Measurements from ENCODE around the gene RAB27B. TPM values are rescaled to one million over a fixed set of nuclear protein-coding genes. Genes with fewer than 3 reads are reported as not detected.

Gene RAB27B
- total RNA-seq, 4 donors from 2014 or later = 0.32 to 1.8 (median 0.76) TPM

DNA sequence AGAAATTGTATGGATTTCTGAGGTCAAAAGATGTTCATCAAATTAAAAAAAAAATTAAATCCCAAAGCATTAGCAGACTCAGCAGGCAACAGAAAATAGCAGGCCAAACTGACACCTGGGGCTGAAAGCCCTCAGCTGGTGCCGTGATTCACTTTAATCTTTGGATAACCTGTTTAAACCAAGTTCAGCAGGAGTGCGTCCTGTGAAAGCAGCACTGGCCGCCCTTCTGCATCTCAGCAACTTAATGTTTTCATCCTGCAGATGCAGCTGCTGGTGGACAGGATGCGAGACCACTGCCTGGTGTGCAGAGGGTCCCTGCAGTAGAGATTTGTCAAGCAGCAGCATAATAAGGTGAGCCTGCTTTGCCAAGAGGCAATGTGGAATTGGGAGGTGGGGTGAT is 89.8 kb downstream of the RAB27B start:
- no peak for ATAC-seq (ENCODE audit: low FRiP score)

GRCh38 chr18:54919412-54919811 is 91.1 kb downstream of the RAB27B start:
- ATAC-seq (ENCODE audit: low FRiP score) = no peak
- no peak for TF ChIP-seq CTCF (IDR thresholded peaks at IDR 0.05)
- no peak for DNase-seq (ENCODE audit: low spot score)

More for the DNA sequence above, 89.8 kb downstream of the RAB27B start:
- no peak for TF ChIP-seq CTCF (IDR thresholded peaks at IDR 0.05)
- DNase-seq (ENCODE audit: low spot score) = no peak

GRCh38 chr18:54923339-54923956 is 95.2 kb downstream of the RAB27B start:
- TF ChIP-seq CTCF (IDR thresholded peaks at IDR 0.05) = no peak
- ATAC-seq (ENCODE audit: low FRiP score) = no peak
- DNase-seq (ENCODE audit: low spot score) = no peak

DNA sequence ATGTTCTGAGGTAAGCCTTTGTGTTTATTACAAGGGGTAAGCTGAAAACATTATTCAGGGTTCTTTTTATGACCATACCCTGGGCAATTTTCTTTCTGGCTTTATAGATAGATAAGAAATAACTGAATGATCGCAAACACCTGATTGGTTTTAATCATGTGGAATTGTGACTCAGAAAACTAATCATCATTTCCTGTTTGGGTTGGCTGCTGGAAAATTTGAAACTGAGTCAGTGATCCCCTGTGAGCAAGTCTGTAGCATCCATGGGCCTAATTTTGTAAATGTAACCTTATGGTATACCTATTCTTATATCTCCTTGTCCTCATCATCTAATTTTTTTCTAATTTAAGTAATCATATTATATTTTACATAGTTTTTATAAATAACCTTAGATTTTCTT is 96.7 kb downstream of the RAB27B start:
- ATAC-seq (ENCODE audit: low FRiP score) (no peak), DNase-seq (ENCODE audit: low spot score) (no peak)
- no peak for TF ChIP-seq CTCF (IDR thresholded peaks at IDR 0.05)

DNA sequence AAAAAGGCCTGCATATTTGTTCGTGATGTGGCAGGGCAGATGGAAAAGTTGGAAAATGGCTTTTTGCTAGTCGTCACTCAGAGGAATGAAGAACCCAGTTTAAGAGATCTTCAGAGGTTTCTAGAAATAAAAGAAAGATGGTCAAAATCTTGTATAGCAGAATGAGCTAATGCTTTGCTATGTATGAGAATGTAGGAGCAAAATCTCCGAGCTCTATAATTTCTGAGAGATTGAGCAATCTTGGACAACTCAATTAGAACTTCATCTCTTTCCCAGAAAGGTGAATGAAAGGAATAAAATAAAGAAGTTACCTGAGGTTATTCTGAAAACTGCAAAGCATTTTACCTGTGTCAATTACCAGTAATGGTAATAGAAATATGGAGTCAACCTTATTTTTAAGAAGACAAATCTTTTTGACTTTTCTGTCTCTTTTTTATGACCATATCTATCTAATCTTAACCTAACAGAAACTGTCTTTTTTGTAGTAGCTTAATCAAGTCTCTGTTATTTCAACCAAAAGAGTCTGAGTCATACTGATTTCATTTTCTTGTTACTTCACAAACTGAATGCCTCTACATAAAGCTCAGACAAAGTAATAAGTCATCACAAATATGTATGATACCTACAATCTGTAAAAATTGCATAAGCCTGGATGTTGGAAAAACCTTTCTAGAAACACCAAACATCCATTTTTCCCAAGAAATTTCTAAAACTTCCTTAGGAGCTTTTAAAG is 98.5 kb downstream of the RAB27B start:
- no peak for DNase-seq (ENCODE audit: low spot score)
- ATAC-seq (ENCODE audit: low FRiP score) = peak; percentile 85
- TF ChIP-seq CTCF (IDR thresholded peaks at IDR 0.05) = no peak

DNA sequence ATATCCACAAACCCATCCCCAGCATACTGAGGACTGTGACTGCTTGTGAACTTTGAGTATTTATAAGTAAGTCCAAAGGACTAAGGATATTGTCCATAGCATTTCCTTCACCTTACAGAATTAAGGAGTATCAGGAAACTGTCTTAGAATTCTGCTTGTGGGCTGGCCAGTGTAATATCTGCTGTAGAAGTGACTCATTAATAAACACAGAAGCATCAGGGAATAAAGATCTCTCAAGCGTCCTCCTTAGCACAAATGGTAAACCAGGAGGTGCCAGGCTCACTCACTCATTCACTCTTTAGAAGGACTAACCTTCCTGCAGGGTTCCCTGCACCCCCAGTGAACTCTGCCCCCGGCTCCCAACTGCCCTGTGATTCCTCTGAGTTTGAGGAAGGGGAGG is 100.0 kb downstream of the RAB27B start:
- no peak for DNase-seq (ENCODE audit: low spot score)
- ATAC-seq (ENCODE audit: low FRiP score) = no peak
- TF ChIP-seq CTCF (IDR thresholded peaks at IDR 0.05) = no peak

DNA sequence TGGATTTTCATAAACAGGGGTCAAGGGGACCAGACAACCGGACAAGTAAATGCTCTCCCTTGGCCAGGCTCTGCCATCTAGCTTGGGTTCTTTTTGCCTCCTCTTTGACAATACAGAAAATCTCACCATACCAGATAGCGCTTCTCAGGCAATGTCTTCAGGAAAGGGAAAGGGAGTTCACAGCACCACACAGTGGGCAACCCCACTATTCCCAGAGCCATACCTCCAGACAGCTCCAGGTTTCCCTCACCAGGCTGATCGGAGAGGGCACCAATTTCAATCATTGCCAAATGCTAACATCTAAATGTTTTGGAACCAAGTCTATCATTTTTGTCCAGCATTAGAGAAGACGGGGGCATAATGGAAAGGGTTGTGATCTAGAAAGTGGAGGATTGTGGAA is 102.9 kb downstream of the RAB27B start:
- ATAC-seq (ENCODE audit: low FRiP score) (no peak), DNase-seq (ENCODE audit: low spot score) (no peak)
- no peak for TF ChIP-seq CTCF (IDR thresholded peaks at IDR 0.05)

Data from omental fat pad (tissue), 4 donors.